Left ventricle myocardium inferior (tissue), 1 donor: Measurements from ENCODE around the gene GPC6. TPM values are rescaled to one million over a fixed set of nuclear protein-coding genes. Genes with fewer than 3 reads are reported as not detected.

ENCODE experiments used
- DNase-seq: peaks from one replicate; pipeline ENCODE4 v3.0.0-alpha.2; 2020
- H3K27ac ChIP-seq: fragments of 200-600 bp; replicated peaks from 2 replicates; pipeline ENCODE4 v1.8.0; 2021
- H3K27me3 ChIP-seq: fragments of 200-600 bp; 2 replicates; pipeline ENCODE4 v1.8.0; 2021; ENCODE audit warnings: low read depth
- H3K36me3 ChIP-seq: fragments of 200-600 bp; 2 replicates; pipeline ENCODE4 v1.8.0; 2021
- H3K4me1 ChIP-seq: fragments of 200-600 bp; 2 replicates; pipeline ENCODE4 v1.8.0; 2021
- H3K4me3 ChIP-seq: fragments of 200-600 bp; 2 replicates; pipeline ENCODE4 v1.8.0; 2021; ENCODE audit warnings: mild to moderate bottlenecking, moderate library complexity
- H3K9me3 ChIP-seq: fragments of 200-600 bp; replicated peaks from 2 replicates; pipeline ENCODE4 v1.8.0; 2021
- intact Hi-C: fragments of 100-400 bp; cut with micrococcal nuclease; formaldehyde crosslinking; loops from one replicate; pipeline ENCODE4 v1.11.0; 2022
- total RNA-seq: library from RNA; stranded (reverse); fragmentation: NEBNext Ultra II Directional; extraction: Animal tissue kit (Norgen Biotek cat#: 25700); gene quantifications from one replicate; pipeline ENCODE4 v1.2.1, GENCODE V29; 2021
- TF ChIP-seq, protein P1 (sequence below): fragments of 200-600 bp; IDR thresholded peaks from 2 replicates; pipeline ENCODE4 v1.8.0; 2021; ENCODE audit warnings: antibody characterized with exemption, mild to moderate bottlenecking, borderline replicate concordance
- donor health status: DM: no; HTN: yes; CAD: no; lungs with severe emphysema.

The GPC6 gene
- total RNA-seq, 1 donor from 2014 or later = 1.8 TPM

DNA sequence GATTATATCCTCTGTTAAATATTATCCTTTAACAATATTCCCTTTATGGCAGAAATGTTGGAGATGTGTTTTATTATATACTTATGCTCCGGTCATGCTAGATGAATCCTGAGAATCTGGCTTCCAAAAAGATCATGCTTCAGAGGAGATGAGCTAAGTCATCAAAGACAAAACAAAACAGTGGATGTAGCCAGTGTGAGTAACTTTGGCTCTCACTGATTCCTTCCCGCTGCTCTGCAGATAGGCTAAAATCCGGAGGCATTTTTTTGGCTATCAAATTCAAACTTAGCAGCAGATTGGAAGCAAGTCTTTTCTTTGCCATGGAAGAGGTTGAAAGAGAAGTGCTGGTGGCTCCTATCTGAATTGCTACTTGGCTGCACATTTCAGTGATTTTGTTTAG lies 295.9 kb downstream of the GPC6 start:
- no peaks in the 10 kb centered on the region for H3K36me3 ChIP-seq
- TF ChIP-seq, protein P1, sequence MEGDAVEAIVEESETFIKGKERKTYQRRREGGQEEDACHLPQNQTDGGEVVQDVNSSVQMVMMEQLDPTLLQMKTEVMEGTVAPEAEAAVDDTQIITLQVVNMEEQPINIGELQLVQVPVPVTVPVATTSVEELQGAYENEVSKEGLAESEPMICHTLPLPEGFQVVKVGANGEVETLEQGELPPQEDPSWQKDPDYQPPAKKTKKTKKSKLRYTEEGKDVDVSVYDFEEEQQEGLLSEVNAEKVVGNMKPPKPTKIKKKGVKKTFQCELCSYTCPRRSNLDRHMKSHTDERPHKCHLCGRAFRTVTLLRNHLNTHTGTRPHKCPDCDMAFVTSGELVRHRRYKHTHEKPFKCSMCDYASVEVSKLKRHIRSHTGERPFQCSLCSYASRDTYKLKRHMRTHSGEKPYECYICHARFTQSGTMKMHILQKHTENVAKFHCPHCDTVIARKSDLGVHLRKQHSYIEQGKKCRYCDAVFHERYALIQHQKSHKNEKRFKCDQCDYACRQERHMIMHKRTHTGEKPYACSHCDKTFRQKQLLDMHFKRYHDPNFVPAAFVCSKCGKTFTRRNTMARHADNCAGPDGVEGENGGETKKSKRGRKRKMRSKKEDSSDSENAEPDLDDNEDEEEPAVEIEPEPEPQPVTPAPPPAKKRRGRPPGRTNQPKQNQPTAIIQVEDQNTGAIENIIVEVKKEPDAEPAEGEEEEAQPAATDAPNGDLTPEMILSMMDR = no peak
- H3K4me3 ChIP-seq = no peak overlapping the region
- intact Hi-C loops = no loop called here
- no peak overlapping the region for H3K27ac ChIP-seq
- no peaks in the 10 kb centered on the region for H3K9me3 ChIP-seq
- no peaks in the 10 kb centered on the region for H3K4me1 ChIP-seq
- no peaks in the 10 kb centered on the region for H3K27me3 ChIP-seq
- no peak for DNase-seq

DNA sequence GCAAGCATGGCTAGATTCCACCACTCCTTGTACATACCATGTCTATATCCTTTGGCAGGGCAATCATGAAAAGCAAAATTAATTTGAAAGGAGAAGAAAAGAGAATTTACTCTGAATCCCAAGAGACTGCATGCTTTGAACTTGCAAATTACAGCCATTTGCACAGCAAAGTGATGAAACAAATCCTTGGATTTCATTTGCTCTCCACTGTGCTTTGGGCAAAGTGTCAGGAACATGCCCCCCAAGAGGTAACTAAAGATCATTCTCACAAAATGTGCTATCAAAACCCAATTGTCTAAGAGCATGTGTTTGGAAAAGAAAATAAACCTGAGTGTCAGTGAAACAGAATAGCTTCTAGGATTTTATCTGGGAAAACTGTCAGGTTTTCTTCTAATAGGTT lies 298.5 kb downstream of the GPC6 start:
- intact Hi-C loops = no loop called here

DNA sequence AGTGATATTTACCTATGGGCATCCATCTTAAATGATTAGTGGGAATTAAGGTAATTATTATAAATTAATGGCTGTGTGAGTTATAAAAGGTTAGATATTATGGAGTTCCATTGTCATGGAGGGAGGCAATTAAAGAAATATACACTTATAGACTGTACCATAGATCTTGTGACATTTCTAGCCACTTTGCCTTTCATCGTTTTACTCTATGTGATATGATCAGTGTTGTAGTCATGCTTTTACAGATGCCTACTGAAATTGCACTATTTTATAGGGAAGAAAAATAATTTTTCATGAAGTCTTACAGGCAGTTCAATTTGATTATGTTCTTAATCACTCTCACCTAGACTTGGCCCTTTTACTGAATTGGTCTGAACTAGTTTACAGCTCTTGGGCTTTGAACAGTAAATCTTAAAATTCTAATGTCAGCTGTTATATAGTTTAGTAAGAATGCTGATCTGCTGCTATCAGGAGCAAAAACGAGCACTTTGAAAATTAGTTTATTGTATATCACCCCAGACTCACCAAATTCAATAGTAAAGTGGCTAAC lies 301.2 kb downstream of the GPC6 start:
- Histone ChIP-seq H3K36me3 (no peaks in the 10 kb centered on the region), H3K4me3 (no peak overlapping the region), H3K4me1 (no peaks in the 10 kb centered on the region), H3K27ac (no peak overlapping the region), H3K9me3 (no peaks in the 10 kb centered on the region), H3K27me3 (no peaks in the 10 kb centered on the region)
- intact Hi-C loops = no loop called here
- TF ChIP-seq, protein P1 = no peak
- no peak for DNase-seq

More for the DNA sequence above, 298.5 kb downstream of the GPC6 start:
- Histone ChIP-seq H3K4me3 (no peak overlapping the region), H3K27ac (no peak overlapping the region), H3K9me3 (no peaks in the 10 kb centered on the region), H3K36me3 (no peaks in the 10 kb centered on the region), H3K4me1 (no peaks in the 10 kb centered on the region), H3K27me3 (no peaks in the 10 kb centered on the region)
- DNase-seq = no peak
- TF ChIP-seq, protein P1 = no peak

DNA sequence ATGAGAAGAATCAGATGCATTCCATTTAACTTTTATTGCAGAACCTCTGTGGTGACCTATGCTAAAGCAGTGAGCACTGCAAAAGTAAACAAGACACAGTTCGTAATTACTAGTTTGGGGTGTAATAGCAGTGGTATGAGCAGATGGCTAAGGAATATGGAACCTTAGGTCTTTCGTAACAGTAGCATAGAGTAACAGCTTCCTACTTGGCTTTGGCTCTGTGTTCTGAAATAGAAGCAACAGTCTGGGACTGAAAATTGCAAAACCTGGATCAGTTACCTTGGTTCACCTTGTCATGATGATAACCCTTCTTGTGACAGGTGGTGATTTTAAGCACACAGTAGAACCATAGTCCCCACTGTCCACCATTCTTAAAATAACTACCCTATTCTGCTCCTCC lies 303.4 kb downstream of the GPC6 start:
- no peaks in the 10 kb centered on the region for H3K27me3 ChIP-seq
- TF ChIP-seq, protein P1 = no peak
- no peaks in the 10 kb centered on the region for H3K9me3 ChIP-seq
- intact Hi-C loops = no loop called here
- H3K4me3 ChIP-seq = no peak overlapping the region
- H3K4me1 ChIP-seq = no peaks in the 10 kb centered on the region
- no peaks in the 10 kb centered on the region for H3K36me3 ChIP-seq
- H3K27ac ChIP-seq = no peak overlapping the region
- DNase-seq = no peak

DNA sequence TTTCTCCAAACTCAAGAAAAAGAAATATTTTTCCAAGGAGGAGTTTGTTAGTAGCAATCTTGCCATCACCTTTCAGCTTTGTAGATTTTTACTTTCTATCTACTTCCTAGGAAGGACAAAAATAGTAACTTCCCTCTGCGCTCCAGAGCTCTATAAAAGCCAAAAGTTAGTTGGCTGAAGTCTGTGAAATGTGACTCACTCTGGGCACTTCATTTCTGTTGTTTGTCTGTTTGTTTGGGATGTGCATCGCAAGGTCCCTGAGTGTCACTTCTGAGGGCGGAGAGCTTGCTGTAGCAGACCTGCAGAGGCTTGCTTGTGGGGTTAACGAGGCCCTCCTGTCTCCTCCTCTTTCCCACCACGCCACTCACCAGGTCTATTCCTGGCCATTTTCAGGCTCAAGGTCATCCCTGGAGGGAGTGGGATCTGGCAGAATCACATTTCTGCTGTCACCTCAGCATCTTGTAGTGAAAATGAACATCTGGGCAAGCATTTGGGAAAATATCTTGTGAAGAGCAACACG lies 307.6 kb downstream of the GPC6 start:
- no peak for DNase-seq
- Histone ChIP-seq H3K9me3 (no peaks in the 10 kb centered on the region), H3K36me3 (no peaks in the 10 kb centered on the region), H3K4me3 (no peak overlapping the region), H3K4me1 (no peaks in the 10 kb centered on the region), H3K27me3 (no peaks in the 10 kb centered on the region), H3K27ac (no peak overlapping the region)
- intact Hi-C loops = no loop called here
- TF ChIP-seq, protein P1 = no peak
